ENCODE results near the gene CLBA1.

DNA sequence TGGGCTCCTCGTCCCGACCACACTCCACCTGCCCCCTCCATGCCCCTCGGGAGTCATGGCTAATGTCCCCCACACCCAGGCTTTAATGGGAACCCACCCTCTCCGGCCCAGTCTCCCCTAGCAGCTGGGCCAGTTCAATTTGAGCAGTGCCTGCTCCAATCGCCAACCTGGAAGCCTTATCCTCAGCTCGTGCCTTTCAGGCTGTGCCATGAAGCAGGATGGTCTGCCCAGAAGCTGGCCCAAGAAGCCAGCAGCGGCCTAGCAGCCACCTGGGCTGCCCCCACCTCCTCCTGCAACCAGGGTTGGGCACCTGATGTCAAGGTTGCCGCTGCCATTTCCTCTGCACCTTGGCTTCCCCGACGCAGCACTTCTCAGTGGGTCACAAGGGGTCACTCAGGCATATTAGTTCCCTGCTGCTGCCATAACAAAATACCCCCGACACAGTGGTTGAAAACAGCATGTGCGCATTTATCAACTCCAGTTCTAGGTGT, 2.3 kb upstream of the CLBA1 start:
- no peak for TF ChIP-seq EZH2 (optimal IDR thresholded peaks at IDR 0.05; ENCODE audit: low read depth, low read length)
- TF ChIP-seq, protein P1, sequence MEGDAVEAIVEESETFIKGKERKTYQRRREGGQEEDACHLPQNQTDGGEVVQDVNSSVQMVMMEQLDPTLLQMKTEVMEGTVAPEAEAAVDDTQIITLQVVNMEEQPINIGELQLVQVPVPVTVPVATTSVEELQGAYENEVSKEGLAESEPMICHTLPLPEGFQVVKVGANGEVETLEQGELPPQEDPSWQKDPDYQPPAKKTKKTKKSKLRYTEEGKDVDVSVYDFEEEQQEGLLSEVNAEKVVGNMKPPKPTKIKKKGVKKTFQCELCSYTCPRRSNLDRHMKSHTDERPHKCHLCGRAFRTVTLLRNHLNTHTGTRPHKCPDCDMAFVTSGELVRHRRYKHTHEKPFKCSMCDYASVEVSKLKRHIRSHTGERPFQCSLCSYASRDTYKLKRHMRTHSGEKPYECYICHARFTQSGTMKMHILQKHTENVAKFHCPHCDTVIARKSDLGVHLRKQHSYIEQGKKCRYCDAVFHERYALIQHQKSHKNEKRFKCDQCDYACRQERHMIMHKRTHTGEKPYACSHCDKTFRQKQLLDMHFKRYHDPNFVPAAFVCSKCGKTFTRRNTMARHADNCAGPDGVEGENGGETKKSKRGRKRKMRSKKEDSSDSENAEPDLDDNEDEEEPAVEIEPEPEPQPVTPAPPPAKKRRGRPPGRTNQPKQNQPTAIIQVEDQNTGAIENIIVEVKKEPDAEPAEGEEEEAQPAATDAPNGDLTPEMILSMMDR (IDR thresholded peaks at IDR 0.05; ENCODE audit: low read length), result no peak
- no peak for TF ChIP-seq EZH2phosphoT487 (IDR thresholded peaks at IDR 0.05; ENCODE audit: low read length)

Data from MM.1S (cell line).